Fibroblast of skin of back (primary cell): ENCODE measurements around the gene FADS3.

ENCODE experiments used
- DNase-seq: peaks from one replicate; pipeline ENCODE4 v3.0.0-alpha.2; 2013

FADS3 gene

DNA sequence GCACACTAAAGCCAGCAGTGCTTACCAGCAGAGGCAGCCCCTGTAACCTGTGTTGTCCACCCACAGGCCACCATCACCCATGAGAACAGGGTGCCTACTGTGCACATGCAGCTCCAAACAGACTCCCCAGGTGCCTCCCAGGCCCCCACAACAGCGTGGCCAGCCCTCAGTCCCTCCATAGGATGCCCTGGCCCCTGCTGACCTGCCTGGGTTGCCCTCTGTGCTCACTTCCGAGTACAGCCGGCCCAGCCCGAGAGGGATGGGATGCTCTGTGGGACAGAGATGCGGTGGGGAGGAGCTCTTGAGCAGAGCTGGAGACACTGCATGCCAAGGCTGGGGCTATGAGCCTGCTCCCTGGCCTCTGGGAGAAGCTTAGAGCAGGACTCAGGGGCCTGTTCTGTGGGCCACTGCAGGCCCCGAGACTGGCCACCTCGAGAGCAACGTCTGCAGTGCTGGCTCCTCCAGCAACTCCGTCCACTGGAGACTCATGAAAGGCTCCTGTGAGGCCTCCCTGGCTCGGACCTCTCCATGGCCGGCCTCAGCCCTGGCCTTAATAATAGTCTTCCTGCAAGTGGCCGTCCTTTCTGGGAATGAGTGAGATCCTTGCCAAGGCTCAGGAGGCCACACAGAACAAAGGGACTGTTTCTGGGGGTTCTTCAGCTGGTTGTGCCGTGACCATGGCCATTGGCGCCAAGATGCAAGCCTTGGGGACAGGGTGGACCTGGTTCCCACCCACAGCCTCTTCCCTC, 36.2 kb downstream of the FADS3 start:
- DNase-seq, result no peak

DNA sequence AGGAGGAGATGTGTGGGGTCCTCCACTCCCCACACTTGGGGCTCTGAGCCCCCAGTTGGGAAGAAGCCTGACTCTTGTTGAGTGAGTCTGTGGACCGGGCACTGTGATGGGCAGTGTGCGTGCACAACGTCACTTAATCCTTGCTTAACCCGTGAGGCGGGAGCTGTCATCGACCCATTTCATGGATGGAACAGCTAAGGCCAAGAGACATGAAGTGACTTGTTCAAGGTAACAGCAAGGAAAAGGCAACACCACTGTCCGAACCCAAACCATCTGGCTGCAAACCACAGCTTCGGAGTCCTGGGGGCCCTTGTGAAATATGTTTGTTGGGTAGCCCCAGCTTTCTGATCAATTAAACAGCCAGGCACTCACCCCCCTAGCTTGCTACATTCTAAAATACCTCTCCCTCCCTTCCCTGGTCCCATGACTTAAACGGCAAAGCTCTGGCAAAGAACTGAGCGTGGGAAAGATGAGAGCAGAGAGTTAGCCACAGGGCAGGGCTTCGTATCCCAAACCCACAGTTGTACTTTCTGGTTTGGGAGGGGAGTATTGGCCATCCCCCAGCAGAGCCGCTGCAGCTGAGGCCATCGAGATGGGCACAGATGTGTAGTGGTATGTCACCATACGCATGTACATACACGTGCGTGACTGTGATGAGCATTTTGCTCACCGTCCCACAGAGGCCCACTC, 37.0 kb downstream of the FADS3 start:
- DNase-seq, result no peak

DNA sequence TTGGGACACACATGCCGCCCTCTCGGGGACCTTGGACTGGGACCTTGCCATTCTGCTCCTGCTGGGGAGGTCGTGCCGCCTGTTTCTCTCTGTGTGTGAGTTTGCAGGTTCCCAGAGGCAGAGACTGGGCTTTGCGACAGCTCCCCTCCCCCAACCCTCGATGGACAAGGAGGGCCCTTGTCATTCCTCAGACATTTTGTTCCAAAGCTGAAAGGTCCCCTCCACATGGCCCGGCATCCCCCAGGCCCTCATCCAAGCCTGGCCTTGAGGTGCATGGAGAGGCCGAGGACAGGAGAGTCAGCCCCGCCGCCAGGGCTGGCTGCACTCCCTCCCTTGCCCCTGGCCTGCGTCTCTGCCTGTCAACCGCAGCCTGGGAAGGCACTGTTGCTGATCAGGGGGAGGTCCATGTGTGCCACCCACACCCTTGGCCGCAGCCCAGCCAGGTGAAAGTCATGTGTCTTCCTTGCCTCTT, 37.6 kb downstream of the FADS3 start:
- no peak for DNase-seq

DNA sequence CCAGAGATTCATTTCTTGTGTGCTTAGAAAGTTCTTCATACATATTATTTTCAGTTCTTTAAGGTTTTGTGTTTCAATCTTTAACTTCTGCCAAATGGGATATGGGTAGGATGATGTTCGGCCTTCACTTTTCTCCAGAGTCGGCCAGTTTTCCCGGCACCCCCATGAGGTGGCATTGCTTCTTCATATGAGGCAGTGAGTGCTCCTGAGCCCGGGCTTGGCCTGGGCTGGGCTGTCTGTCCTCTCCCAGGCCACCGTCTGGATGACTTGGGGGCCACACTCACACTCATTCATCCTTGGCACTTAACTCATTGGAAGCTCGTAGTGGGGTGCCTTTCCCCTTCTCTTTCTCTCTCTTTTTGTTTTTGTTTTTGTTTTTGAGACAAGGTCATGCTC, 39.4 kb downstream of the FADS3 start:
- DNase-seq, result no peak

DNA sequence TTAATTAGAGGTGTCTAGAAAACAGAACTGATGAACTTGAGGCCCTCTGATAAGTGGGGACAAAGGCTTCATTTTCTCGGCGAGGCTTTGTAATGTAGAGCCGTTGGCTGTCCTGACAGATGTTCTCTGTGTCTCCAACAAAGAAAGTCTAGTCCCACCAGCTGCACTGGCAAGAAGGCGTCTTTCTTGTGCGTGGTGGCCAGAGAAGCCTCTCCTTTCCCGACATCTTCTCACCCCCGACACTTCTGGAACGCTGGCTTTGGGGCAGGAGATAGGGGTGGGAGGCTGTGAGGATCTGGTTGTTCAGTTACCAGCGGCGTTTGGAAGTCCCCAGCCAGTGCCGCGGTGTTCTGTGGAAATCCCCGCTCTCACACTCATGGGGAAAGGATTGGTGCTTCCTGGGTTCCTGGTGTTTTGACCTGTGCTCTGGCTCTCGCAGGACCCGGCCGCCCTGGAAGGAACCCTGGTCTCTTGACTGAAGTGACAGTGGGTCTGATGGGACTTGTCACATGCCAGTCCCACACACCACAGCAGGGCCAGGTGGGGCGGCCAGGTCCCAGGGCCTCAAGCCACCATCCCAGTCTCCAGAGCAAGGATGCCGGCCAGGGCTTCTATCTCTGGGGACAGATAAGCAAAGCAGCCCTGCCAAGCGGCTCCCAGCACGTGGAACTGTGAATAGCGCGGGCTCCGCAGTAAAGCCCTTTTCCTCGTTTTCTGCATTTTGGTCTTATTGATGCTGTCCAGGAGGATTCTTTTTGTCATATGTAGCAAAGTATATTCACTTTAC, 40.0 kb downstream of the FADS3 start:
- DNase-seq, result no peak

DNA sequence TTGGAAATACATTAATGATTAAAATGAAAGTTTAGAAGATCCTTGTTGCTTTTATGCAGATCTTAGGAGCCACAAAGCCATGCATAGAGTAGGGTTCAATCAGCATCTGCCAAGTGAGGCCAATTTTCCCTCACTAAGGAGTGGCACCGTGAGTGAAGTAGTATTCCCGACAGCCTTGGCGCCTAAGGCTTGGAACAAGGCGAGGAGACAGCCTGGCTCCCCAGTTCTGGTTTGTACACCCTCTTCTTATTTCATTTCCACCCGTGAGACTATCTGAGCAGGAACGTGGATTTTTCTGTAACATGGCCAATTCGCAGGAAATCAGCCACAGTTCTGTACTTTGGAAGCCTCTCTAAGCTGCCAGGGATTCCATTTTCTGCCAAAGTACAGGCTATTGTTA, 40.7 kb downstream of the FADS3 start:
- no peak for DNase-seq

DNA sequence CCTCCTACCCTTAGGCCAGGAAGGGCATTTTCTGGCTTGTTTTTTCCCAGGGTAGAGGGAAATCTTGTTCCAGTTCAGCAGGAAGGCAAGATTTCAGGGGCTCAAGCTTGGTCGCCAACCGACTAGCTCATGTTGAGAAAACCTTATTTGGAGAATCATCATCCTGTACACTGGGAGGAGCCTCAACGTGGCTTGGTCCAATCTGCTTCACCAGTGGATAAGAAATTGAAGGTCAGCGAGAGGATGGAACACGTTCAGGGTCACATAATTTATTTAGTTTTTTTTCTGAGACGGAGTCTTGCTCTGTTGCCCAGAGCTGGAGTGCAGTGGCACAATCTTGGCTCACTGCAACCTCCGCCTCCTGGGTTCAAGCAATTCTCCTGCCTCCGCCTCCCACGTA, 42.7 kb downstream of the FADS3 start:
- DNase-seq, result no peak

DNA sequence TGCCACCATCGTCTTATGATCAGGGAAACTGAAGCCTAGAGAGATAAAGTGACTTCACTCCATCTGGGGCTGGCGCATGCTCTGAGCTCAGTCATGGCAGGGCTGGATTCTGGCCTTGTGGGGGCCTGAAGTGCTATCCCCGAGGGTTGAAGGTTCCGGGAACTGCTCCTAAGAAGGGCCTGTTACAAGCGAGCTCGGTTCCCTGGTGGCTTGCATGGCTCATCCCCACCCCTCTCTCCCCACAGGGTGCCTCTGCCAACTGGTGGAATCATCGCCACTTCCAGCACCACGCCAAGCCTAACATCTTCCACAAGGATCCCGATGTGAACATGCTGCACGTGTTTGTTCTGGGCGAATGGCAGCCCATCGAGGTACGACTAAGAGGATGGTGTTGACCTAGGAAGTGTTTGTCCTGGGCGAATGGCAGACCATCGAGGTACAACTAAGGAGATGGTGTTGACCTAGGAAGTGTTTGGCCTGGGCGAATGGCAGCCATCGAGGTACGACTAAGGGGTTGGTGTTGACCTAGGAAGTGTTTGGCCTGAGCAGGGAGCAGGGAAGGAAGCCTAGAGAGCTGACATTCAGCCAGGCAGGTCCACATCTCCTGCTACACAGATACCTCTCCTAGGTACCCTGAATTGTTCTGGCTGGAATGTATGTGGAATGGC, 43.3 kb downstream of the FADS3 start:
- no peak for DNase-seq

DNA sequence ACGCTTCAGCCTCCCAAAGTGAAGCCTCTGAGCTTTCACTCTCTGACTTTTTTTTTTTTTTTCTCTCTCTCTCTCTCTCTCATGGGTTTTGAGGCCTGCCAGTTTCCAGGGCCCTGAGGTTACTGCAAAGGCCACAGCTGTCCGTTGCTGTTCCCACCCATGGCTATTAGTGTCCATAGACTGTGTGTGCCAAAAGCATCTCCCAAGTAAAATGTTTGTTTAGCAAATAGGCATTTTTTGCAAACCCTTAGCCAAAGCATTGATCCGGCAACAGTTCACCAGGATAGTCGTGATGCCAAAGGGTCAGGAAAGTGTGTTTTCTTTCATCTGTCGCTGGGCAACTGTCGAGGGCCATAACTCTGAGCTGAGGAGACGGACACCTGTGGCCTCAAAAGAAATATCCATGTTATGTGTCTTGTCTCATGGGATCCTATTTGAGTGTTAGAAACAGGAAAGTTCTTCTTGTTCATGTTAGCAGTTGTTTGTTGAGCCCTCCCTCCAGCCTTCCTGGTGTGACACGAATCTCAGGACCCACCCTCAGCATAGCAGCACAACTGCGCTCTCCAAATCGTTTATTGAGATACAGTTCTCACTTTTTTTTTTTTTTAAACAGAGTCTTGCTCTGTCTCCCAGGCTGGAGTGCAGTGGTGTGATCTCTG, 44.9 kb downstream of the FADS3 start:
- no peak for DNase-seq

DNA sequence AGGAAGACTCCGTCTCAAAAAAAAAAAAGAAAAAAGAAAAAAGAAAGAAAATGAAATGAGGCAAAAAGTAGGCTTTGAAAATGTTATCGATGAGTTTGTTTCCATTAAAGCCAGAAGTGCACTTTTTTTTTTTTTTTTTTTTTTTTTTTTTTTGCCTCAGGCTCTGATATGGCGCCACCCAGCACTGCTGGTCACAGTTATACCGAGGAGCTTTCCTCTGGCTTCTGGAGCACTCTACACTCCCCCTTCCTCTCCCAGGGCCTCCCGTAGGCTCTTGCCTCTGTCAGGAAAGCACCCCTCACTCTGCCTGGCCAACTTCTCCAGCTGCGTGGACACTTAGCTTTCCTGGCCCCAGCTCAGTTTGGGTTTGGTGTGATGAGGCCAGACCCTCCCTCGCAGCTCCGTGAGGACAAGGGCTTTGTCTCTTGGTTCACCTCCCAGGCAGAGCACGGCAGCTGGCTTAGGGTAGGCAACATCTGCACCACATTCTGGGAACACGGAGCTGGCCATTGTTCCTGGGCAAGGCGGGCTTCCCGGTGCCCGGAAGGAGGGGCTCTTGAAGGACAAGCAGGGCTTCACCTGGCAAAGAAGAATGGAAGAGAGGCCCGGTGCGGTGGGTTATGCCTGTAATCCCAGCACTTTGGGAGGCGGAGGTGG, 46.3 kb downstream of the FADS3 start:
- DNase-seq, result no peak

DNA sequence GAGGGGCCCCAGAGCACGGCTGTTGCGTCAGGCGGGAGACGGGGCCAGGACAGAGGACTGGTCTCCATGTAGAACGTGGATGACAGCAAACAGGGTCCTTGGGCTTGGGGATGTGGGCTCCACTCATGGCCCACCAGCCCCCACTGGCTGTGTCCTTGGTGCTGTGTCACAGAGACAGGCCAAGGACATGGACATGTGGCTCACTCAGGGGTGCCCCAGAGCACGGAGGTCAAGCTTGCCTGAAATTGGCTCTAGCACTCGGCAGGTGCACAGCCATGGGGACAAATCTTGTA, 48.9 kb downstream of the FADS3 start:
- DNase-seq, result no peak

DNA sequence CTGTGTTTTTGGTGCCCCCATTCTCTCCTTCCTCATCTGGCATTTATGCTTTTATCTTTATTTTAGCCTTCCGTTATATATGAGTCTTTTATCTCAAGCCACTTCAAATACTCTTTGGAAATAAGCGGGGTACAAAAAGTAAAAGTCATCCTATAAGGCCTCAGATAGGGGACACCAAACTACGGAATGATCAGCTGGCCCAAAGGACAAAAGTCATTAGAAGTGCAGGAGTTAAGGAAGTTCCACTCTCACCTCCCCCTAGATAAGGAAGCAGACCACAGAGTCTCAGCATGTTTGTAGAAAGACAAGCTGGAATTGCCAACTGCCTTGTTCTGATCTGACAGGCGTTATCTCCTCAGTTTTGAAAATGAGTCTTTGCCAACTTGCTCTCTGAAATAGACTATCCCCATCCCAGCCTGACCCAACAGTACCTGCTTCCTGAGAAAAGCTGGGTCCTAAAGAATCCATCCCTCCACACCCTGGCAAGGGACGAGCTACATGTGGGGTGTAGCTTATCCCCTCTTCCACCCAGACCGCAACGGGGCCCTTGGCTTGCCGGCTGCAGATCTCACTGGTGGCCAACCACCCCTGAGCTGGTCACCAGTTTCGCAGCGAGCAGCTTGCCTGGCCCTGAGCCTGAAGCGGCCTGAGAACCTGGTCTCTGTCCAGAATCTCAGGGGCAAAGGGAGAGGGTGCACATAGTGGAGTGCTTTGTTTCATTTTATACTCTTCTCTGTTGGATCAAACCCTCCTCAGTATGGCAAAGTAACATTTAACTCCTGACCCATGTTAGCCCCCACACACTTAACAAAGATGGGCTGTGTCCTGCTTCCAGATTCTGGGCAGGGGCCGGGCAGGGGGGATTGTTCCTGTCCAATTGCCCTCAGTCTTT, 49.5 kb downstream of the FADS3 start:
- DNase-seq, result no peak

DNA sequence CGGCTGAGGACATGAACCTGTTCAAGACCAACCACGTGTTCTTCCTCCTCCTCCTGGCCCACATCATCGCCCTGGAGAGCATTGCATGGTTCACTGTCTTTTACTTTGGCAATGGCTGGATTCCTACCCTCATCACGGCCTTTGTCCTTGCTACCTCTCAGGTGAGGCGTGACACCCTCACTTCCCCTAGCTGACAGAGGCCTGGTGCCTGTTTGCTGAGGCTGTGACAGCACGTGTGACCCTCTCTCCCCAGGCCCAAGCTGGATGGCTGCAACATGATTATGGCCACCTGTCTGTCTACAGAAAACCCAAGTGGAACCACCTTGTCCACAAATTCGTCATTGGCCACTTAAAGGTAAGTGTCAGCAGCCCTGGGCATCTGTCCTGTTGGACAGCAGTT, 51.0 kb downstream of the FADS3 start:
- DNase-seq, result no peak

DNA sequence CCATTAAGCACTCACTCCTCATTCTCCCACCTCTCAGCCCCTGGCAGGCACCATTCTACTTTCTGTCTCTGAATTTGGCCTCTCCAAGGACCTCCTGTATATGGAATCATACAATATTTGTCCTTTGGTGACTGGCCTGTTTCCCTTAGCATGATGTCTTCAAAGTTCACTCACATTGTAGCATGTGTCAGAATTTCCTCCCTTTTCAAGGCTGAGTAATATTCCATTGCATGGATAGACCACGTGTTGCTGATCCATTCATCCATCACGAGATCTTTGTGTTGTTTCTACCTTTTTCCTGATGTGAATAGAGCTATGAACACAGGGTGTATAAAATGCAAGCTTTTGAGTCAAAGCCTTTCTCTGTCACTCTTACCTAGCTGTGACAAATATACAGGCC, 51.6 kb downstream of the FADS3 start:
- no peak for DNase-seq

DNA sequence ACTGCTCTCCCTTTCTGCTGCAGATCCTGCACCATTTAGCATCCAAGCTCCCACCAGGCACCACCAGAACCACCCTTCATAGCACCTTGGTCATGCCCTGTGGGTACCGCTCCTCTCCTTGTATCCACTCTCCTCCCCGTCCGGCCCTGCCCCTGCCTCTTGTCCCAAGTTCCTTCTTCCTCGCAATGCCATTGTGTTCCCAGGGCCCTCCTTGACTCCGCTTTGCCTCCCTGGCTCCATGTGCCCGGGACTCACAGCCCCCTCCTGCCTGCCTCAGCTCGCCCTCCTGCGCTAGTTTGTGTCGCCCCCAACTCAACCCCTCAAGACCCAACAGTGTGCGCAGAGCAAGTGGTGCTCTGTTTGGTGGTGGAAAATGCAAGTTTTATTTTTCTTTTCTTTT, 52.4 kb downstream of the FADS3 start:
- DNase-seq, result no peak

DNA sequence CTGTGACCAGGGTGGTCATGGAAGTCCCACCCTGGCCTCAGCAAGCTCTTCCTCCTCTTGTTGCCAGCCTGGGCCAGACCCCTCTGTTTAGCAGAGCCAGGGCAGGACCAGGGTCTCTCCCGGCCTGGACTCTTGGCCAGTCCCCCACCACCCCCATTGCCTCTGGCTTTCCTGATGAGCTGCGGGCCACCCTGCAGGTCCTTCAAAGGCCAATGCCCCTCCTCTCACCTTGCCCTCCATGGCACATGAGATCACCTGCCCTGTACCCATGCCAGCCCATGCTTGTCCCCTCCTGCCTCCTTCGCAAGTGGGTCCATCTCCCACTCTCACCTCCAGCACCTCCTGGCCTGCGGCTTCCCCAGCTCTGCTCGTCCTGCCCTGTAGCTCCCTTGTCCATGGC, 52.8 kb downstream of the FADS3 start:
- DNase-seq, result no peak

DNA sequence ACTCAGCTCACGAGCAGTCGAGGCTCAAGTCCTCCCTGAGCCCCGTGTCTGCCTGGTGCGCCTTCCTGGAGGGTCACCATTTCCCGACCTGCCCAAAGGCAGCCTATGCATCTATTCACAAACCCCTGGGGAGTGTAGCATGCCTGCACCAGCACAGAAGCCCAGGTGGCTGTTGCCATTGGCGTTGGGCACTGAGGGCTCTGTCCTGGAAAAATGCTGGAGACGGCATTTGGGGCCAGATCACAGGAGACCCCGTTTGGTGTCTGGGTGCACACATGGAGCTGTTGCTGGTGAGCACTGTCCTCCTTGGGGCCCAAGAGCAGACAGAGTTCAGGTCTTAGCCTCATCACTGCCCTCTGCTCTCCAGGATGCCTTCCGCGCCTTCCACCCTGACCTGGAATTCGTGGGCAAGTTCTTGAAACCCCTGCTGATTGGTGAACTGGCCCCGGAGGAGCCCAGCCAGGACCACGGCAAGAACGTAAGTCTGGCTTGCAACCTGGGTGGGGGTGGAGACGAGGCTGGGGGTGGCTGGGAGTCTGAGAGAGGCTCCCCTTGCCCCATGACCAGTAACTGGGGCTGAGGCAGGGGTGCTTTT, 53.8 kb downstream of the FADS3 start:
- DNase-seq, result no peak

DNA sequence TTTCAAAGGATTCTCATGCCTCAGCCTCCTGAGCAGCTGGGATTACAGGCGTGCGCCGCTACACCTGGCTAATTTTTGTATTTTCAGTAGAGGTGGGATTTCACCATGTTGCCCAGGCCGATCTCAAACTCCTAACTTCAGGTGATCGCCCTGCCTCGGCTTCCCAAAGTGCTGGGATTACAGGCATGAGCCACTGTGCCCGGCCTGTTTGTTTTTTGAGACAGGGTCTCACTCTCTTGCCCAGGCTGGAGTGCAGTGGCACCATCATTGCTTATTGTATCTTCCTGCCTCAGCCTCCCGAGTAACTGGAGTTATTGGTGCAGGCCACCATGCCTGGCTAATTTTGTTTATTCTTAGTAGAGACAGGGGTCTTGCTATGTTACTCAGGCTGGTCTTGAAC, 55.2 kb downstream of the FADS3 start:
- no peak for DNase-seq

DNA sequence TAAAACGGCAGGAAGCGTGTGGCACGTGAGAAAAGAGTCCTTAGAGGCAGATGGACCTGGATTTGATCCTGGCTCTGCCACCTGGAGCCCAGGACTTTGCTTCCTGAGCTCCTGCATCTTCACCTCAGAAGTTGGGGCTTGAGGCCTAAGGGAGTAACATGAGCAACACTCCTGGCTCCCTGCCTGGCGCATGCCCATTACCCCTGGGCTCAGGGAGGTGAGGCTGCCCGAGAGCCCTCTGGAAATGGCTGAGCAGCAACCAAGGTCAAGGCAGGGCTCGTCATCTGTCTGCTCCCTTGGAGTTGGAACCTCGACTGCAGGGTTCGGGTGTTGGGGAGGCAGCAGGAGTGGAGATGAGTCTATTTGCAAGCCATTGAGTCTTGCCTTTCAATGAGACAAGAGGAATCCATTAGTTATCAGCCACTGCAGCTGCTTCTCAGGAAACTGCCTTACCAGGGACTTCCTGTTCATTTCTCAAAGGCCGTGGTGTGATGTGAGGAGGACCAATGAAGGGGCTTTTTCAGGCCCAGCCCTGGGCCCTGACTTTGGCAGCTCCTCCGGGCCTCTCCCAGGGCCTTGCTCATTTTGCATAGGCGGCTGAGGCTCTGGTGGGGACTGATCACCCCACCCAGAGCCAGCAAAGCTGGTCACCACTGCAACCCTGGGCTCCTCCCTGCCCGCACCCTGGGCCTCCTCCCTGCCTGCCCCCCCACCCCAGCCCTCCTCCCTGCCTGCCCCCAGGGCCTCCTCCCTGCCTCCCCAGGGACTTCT, 56.9 kb downstream of the FADS3 start:
- peak; percentile 71 for DNase-seq

DNA sequence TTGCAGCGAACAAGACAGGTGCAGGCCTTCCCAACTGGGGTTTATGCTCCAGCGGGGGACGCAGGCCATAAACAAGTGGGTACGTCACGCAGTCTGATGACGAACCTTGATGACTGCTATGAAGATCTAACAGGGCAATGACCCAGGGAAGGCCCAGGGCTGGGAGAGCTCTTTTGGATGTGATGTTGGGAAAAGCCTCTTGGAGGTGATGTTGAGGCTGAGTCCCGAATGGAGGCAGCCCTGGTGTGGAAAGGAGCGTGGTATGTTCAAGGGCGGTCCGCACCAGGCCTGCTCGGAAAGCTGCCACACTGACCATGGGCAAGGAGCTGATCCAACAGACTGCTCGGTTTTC, 57.4 kb downstream of the FADS3 start:
- no peak for DNase-seq
